Activated T-cell treated with anti-CD3 and anti-CD28 coated beads, Interleukin-2, amount 50 U/mL, for 72 hours (primary cell): ENCODE data around the gene MYO7B. TPM values are rescaled to one million over a fixed set of nuclear protein-coding genes. Genes with fewer than 3 reads are reported as not detected.

Experiments
- ATAC-seq, 2 donors: fragments of 150-1000 bp; cut with Tn5 transposase; replicated peaks in 1 of 2; 2 replicates each; pipeline ENCODE4 v1.10.0; 2021; ENCODE audit warnings: moderate library complexity in 2 of 2, mild to moderate bottlenecking in 1 of 2
- DNase-seq, 2 donors: peaks; one replicate each; pipeline ENCODE4 v3.0.0; 2021 to 2022; ENCODE audit warnings: mixed read lengths in 1 of 2
- H3K27ac Mint-ChIP-seq: one replicate; pipeline ENCODE4 v1.8.0; 2022; ENCODE audit warnings: mild to moderate bottlenecking, moderate library complexity, mixed read lengths
- H3K27me3 Mint-ChIP-seq: one replicate; pipeline ENCODE4 v1.8.0; 2022; ENCODE audit warnings: low read depth, mixed read lengths
- H3K36me3 Mint-ChIP-seq, 2 donors: one replicate each; pipeline ENCODE4 v1.8.0; 2022; ENCODE audit warnings: mixed read lengths in 2 of 2, mild to moderate bottlenecking in 1 of 2; ENCODE audit not compliant: insufficient read depth in 2 of 2
- H3K4me1 Mint-ChIP-seq: one replicate; pipeline ENCODE4 v1.8.0; 2022; ENCODE audit warnings: low read depth, mixed read lengths
- H3K4me3 Mint-ChIP-seq, 2 donors: one replicate each; pipeline ENCODE4 v1.8.0; 2022; ENCODE audit warnings: mild to moderate bottlenecking in 2 of 2, mixed read lengths in 2 of 2, moderate library complexity in 2 of 2
- H3K9me3 Mint-ChIP-seq, 2 donors: one replicate each; pipeline ENCODE4 v1.8.0; 2022; ENCODE audit warnings: mixed read lengths in 2 of 2
- total RNA-seq, 2 donors: library from RNA; stranded (reverse); gene quantifications; one replicate each; pipeline ENCODE4 v1.2.3, GENCODE V29; 2022

The MYO7B gene
- total RNA-seq, 2 donors from 2014 or later: 0.50 to 0.79 TPM

DNA sequence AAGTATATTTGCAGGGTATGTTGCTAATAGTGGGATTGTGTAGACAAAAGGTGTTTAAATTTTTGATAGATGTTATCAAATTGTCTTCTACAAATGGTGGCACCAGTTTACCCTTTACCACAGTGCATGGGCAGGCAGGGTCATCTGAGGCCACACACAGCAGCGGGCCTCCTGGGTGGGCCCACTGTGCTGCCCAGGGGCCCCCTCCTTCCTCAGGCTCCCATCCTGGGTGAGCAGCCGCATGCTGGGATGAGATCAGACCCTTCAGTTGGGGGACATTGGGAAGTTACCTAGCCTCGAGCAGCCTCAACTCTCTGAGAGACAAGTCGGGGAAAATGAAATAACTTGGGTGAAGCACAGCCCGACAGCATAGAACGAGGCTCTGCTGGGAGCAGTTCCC is 9.7 kb downstream of the MYO7B start:
- Mint-ChIP-seq H3K4me3 (no peak overlapping the region), H3K9me3 (no peaks in the 10 kb centered on the region), H3K36me3 (no peaks in the 10 kb centered on the region), H3K27ac (no peak overlapping the region), H3K27me3 (peaks cover 13% of the 10 kb centered on the region), H3K4me1 (no peaks in the 10 kb centered on the region)
- DNase-seq (no peak), ATAC-seq (no peak)

DNA sequence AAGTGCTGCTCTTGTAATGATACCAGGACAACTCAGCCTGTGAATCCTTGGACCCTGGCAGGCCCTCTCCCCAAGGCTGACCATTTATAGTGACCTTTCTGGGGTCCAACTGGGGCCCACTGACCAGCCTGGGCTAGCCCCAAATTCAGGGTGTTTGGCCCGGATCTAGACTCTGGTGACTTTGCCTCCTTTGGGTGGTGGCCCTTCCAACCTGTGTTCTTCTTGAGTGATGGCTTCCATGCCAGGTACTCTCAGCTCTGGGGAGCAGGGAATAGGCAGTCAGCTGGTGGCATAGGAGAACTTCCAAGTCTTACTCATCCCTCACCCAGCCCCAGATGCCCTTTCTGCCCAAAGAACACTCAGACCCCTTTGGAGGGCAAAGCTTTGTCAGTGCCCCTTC is 10.3 kb downstream of the MYO7B start:
- H3K36me3 Mint-ChIP-seq: no peaks in the 10 kb centered on the region
- no peaks in the 10 kb centered on the region for H3K9me3 Mint-ChIP-seq
- H3K4me3 Mint-ChIP-seq: no peak overlapping the region
- ATAC-seq (no peak), DNase-seq (no peak)
- no peaks in the 10 kb centered on the region for H3K4me1 Mint-ChIP-seq
- H3K27ac Mint-ChIP-seq: no peak overlapping the region
- H3K27me3 Mint-ChIP-seq: peaks cover 13% of the 10 kb centered on the region

DNA sequence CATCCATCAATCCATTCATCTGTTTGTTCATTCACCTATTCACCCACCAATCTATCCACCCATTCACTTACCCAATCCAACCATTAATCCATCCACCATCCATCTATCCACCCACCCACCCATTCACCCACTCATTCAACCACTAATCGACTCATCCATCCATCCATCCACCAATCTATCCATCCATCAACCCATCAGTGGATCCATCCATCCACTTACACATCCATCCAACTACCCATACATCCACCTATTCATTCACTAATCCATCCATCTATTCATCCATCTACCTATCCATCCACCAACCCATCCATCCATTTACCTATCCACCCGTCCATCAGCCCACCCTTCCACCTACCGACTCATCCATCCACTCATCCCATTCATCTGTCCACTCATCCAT is 11.3 kb downstream of the MYO7B start:
- no peak for ATAC-seq

DNA sequence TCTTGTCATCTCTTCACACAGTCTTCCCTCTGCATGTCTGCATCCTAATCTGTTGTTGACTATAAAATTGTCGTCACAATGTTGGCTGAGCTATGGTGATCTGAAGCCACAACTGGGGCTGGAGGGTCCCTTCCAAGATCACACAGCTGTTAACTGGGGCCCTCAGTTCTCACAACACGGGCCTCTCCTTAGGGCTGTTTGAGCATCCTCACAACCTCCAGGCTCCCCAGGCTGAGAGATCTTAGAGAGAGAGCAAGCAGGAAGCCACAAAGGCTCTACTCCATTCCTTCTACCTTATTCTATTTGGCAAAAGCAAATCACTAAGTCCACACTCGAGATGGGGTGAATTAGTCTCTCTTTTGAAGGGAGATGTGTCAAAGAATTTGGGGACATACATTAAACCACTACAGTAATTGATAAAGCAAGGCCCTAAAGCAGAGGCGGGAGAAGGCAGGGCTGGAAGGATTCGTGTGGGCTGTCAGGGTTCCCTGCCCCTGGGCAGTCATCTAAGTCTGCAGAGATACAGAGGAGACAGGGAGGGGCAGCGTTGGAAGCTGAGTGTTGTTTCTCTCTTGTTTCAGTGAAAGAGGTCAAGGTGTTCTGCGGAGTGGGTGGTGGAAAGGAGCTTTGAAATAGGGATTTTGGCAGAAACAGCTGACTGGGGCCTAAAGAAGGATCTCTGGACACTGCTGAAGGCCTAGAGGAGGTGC is 15.9 kb downstream of the MYO7B start:
- ATAC-seq: no peak
- Mint-ChIP-seq H3K4me3 (no peak overlapping the region), H3K36me3 (no peaks in the 10 kb centered on the region), H3K4me1 (peaks cover 5% of the 10 kb centered on the region), H3K27ac (no peak overlapping the region), H3K27me3 (peaks cover 42% of the 10 kb centered on the region), H3K9me3 (peaks cover 0 to 3% of the 10 kb centered on the region in 2 donors)
- DNase-seq: no peak

More for the DNA sequence above, 11.3 kb downstream of the MYO7B start:
- H3K9me3 Mint-ChIP-seq: no peaks in the 10 kb centered on the region
- H3K27ac Mint-ChIP-seq: no peak overlapping the region
- no peak for DNase-seq
- H3K36me3 Mint-ChIP-seq: no peaks in the 10 kb centered on the region
- no peak overlapping the region for H3K4me3 Mint-ChIP-seq
- H3K4me1 Mint-ChIP-seq: no peaks in the 10 kb centered on the region
- H3K27me3 Mint-ChIP-seq: peaks cover 20% of the 10 kb centered on the region

DNA sequence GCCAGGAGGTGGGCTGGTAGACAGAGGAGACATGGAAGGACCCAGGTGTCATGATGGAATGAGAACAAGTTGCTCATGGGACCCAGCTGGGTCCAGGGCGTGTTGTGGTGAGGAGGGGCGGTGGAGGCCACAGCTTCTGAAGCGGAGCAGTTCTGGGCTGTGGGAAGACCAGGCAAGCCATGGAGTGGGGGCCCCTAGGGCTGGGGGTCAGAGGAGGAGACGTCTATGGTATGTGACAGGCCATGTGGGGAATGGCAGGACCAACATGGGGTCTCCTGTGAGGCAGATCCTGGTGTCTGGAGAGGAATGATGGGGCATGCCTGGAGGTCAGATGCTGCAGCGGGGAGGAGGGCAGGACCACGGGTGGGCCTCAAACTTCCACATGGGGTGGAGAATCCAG is 16.9 kb downstream of the MYO7B start:
- DNase-seq (no peak), ATAC-seq (no peak)
- H3K4me1 Mint-ChIP-seq: peaks cover 5% of the 10 kb centered on the region
- peaks cover 3 to 4% of the 10 kb centered on the region in 2 donors for H3K9me3 Mint-ChIP-seq
- peaks cover 2 to 6% of the 10 kb centered on the region in 2 donors for H3K36me3 Mint-ChIP-seq
- peaks cover 46% of the 10 kb centered on the region for H3K27me3 Mint-ChIP-seq
- no peak overlapping the region for H3K27ac Mint-ChIP-seq
- no peak overlapping the region for H3K4me3 Mint-ChIP-seq

DNA sequence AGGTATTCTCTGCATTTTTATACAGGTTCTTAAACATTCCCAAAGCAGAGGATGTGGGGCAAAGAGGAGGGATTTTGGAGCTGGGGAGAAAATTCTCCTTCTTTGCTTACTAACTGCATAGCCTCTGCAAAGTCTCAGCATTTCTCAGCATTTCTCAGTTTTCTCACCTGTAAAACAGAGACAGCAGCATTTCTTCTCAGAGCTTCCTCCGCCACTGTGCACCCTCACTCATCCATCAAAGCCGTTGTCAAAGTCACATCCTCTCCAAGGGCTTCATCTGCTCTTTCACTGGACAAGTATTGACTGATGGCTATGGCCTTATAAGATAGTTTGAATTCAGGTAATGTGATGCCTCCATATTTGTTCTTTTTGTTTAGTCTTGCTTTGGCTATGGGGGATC is 17.4 kb downstream of the MYO7B start:
- H3K27ac Mint-ChIP-seq: no peak overlapping the region
- ATAC-seq (no peak), DNase-seq (no peak)
- H3K9me3 Mint-ChIP-seq: peaks cover 3 to 4% of the 10 kb centered on the region in 2 donors
- H3K36me3 Mint-ChIP-seq: peaks cover 2 to 7% of the 10 kb centered on the region in 2 donors
- H3K4me1 Mint-ChIP-seq: peaks cover 5% of the 10 kb centered on the region
- no peak overlapping the region for H3K4me3 Mint-ChIP-seq
- H3K27me3 Mint-ChIP-seq: peaks cover 50% of the 10 kb centered on the region

DNA sequence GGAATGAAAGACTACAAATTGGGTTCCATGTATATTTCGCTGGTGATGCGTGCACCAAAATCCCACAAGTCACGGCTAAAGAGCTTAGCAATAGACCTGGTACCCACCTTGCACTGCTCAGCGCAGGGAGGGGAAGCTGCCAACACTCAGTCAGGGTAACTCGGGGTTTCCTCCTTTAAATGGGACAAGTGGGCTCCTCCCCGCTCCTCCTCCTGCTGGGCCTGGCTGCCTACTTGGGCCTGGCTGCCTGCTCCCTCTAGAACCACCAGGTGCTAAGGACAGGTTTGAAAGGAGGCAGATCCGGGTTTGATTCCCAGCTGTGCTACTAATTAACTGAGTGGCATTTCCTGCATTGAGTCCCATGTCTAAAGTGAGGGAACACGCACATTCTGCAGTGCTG is 23.4 kb downstream of the MYO7B start:
- H3K4me3 Mint-ChIP-seq: no peak overlapping the region
- H3K27me3 Mint-ChIP-seq: peaks cover 38% of the 10 kb centered on the region
- DNase-seq (no peak), ATAC-seq (no peak)
- peaks cover 16% of the 10 kb centered on the region for H3K4me1 Mint-ChIP-seq
- peaks cover 4 to 6% of the 10 kb centered on the region in 2 donors for H3K9me3 Mint-ChIP-seq
- H3K27ac Mint-ChIP-seq: no peak overlapping the region
- H3K36me3 Mint-ChIP-seq: peaks cover 4 to 7% of the 10 kb centered on the region in 2 donors

DNA sequence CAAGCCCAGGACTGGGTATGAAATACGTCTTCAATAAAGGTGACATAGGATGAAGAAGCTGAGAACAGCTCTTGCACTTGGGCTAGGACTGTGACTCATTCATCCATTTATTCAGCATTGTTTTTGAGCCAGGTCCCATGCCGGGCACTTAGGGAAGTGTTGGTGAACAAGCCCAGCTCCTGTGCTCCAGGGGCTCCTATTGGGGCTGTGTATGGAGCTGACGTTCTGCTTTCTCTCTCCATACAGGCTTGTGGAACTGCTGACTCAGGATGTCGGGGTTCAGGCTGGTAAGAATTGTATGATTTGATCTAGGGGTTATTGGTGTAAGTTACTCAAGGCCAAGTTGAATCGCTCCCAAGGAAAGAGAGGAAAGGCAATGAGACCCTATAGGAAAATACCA is 24.0 kb downstream of the MYO7B start:
- Mint-ChIP-seq H3K4me1 (peaks cover 22% of the 10 kb centered on the region), H3K27me3 (peaks cover 42% of the 10 kb centered on the region), H3K27ac (no peak overlapping the region), H3K4me3 (no peak overlapping the region), H3K9me3 (peaks cover 4 to 6% of the 10 kb centered on the region in 2 donors), H3K36me3 (peaks cover 4 to 7% of the 10 kb centered on the region in 2 donors)
- DNase-seq: no peak
- ATAC-seq: no peak

DNA sequence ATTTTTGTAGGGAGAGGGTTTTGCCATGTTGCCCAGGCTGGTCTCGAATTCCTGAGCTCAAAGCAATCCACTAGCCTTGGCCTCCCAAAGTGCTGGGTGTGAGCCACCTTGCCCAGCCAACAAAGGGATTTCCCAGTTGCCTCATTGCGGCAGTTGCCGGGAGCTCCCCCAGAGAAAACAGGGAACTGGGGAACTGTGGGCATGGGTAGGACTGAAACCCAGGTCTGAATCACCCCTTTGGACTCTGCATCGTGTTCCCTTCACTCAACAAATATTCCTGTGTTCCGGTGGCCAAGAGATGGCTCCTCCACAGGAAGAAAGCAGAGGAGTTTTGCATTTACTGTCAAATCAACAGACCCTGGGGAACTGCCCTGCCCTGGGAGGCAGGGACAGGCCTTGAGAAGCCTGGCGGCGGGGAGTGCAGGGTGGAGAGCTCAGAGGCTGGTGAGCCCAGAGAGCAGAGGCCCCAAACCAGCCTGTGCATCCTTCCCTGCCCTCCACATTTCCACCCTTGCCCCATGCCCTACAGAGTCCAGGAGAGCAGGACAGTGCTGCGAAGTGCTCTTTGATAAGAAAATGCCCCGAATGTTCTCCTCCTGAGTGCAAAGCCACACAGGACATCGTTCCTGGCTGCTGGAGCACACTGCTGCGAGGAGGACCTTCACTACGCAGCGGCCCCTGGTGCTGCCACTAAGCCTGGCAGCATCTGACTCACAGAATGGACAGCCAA is 24.9 kb downstream of the MYO7B start:
- H3K27ac Mint-ChIP-seq: no peak overlapping the region
- no peak overlapping the region for H3K4me3 Mint-ChIP-seq
- H3K27me3 Mint-ChIP-seq: peaks cover 37% of the 10 kb centered on the region
- DNase-seq: no peak
- peaks cover 4% of the 10 kb centered on the region in 2 donors for H3K9me3 Mint-ChIP-seq
- peaks cover 4 to 7% of the 10 kb centered on the region in 2 donors for H3K36me3 Mint-ChIP-seq
- no peak for ATAC-seq
- H3K4me1 Mint-ChIP-seq: peaks cover 19% of the 10 kb centered on the region

DNA sequence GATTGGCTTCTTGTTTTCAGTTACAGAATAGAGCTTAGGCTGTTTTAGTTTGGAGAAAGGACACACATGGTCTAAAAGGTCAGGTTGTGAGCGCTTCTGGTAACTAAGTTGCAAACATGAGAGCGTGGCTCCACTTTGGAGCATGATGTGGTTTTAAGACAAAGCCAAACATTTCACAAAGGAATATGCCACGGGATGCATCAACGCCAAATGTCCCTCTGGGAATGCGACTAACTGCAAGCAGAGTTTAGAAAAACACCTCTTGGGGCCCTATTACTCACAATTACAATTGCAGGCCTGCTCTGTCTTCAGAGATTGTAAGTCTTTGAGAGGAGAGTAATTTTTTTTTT is 25.4 kb downstream of the MYO7B start:
- DNase-seq (no peak), ATAC-seq (no peak)
- no peak overlapping the region for H3K4me3 Mint-ChIP-seq
- H3K27me3 Mint-ChIP-seq: peaks cover 32% of the 10 kb centered on the region
- peaks cover 3 to 4% of the 10 kb centered on the region in 2 donors for H3K9me3 Mint-ChIP-seq
- no peak overlapping the region for H3K27ac Mint-ChIP-seq
- peaks cover 18% of the 10 kb centered on the region for H3K4me1 Mint-ChIP-seq
- H3K36me3 Mint-ChIP-seq: peaks cover 4 to 7% of the 10 kb centered on the region in 2 donors

DNA sequence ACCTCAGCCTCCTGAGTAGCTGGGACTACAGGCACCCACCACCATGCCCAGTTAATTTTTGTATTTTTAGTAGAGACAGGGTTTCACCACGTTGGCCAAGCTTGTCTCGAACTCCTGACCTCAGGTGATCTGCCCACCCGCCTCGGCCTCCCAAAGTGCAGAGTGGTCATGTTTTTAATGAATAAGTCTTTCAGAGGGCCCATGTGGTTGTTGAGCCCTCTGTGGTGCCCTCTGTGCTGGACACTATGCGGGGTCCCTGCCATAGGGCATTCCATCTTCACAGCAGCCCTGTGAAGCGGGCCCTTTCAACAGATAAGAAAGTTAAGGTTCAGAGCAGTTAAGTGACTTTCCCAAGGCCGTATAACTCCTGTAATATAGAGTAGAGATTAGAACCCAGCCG is 25.9 kb downstream of the MYO7B start:
- Mint-ChIP-seq H3K4me3 (no peak overlapping the region), H3K27ac (no peak overlapping the region), H3K9me3 (peaks cover 3 to 4% of the 10 kb centered on the region in 2 donors), H3K36me3 (peaks cover 4 to 7% of the 10 kb centered on the region in 2 donors), H3K27me3 (peaks cover 27% of the 10 kb centered on the region), H3K4me1 (peaks cover 18% of the 10 kb centered on the region)
- DNase-seq (no peak), ATAC-seq (no peak)

DNA sequence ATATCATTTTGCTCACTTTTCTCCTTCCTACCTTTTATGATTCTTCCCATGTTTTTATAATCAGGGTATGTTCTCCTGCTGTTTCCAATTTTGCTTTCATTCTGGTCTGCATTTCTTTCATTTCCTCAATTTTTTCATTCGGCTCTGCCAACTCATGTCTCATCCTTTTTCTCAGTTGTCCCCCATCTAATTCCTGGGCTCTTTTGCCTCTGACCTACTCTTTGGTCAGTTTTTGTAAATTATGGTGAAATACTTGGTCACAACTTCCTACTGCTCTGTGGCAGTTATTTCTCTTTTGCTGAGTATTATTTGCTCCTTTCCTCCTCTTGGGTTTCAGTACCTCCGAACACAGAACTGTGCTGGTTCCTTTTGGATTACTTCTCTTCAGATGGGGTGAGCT is 27.5 kb downstream of the MYO7B start:
- peaks cover 0 to 2% of the 10 kb centered on the region in 2 donors for H3K36me3 Mint-ChIP-seq
- H3K27me3 Mint-ChIP-seq: peaks cover 12% of the 10 kb centered on the region
- H3K4me3 Mint-ChIP-seq: no peak overlapping the region
- no peak overlapping the region for H3K27ac Mint-ChIP-seq
- H3K9me3 Mint-ChIP-seq: peaks cover 0 to 3% of the 10 kb centered on the region in 2 donors
- H3K4me1 Mint-ChIP-seq: peaks cover 18% of the 10 kb centered on the region
- no peak for DNase-seq
- ATAC-seq: no peak

DNA sequence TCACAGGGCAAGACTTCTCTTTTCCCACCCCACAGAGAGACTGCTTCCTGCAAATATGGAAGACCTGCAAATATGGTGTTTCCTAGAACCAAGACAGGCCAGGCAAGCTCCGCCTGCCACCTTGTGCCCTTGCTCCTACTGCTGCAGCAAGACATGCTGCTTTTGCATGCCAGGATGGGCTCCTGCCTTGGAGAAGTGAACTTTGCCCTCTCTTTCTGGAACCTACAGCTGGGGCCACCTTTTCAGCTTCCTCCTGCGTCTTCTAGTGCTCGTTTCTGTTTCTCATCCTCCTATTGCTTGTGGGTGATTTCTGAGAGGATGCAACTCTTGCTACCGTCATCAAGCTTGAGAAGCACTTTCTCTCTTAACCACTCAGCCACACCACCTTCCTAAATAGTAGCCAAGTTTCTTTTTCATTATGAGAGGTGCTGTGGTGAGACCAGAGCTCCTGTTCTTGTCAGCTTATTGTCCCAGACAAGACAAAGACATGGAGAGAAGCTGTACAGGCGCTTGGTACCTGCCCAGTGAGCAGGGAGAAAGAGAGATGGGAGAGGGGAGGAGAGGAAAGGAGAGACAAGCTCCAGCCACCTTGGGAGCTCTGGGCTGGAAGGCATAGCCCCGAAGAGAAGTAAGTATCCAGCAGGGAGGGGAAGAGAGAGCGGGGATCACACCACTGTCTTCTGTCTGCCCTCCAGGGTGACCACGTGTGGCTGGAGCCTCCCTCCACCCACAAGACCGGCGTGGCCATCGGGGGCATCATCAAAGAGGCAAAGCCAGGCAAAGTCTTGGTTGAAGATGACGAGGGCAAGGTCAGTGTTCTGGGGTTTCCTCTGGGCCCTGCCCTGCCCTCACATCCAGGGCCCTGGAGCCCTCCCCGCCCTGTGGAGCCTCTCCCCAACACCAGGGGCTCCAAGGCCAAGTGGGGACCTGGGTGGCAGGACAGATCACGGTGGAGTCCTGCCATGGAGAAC is 28.3 kb downstream of the MYO7B start:
- peak overlapping the region; percentile 63 to 77 for H3K4me3 Mint-ChIP-seq
- H3K4me1 Mint-ChIP-seq: peaks cover 18% of the 10 kb centered on the region
- DNase-seq (peak; percentile 35 to 62), ATAC-seq (peak; percentile 97 to 98)
- H3K36me3 Mint-ChIP-seq: peaks cover 0 to 2% of the 10 kb centered on the region in 2 donors
- H3K27me3 Mint-ChIP-seq: peaks cover 7% of the 10 kb centered on the region
- H3K9me3 Mint-ChIP-seq: peaks cover 0 to 3% of the 10 kb centered on the region in 2 donors
- H3K27ac Mint-ChIP-seq: no peak overlapping the region
